ENCODE results near the gene SORCS2. TPM values are rescaled to one million over a fixed set of nuclear protein-coding genes. Genes with fewer than 3 reads are reported as not detected.

SORCS2 gene
- total and polyA plus RNA-seq, 2 of the 8 experiments (the other 6 are each of a cell fraction or from before 2014, with no cell fraction given) = 0.36 to 1.8 TPM

- Histone ChIP-seq H3K9ac (replicated peaks in 1 of 4; ENCODE audit: extremely low read depth in 1 of 4, low read depth in 3 of 4, low read length in 3 of 4) (no peak overlapping the region), H2BK120ac (replicated peaks; ENCODE audit: low read depth, low read length) (no peak overlapping the region), H4K8ac (ENCODE audit: extremely low read depth, insufficient read depth, low read length) (no peak overlapping the region), H3K18ac (ENCODE audit: extremely low read depth, low read length) (no peak overlapping the region), H3K36me3 (ENCODE audit: control insufficient read depth in 2 of 4, insufficient read depth in 4 of 4, low read length in 3 of 4) (no peaks in the 10 kb centered on the region), H3K27me3 (replicated peaks in 1 of 4; ENCODE audit: control insufficient read depth in 3 of 4, extremely low read depth in 1 of 4, insufficient read depth in 3 of 4, low read length in 3 of 4) (no peaks in the 10 kb centered on the region; a peak in 1 of 7 replicates), H2BK5ac (ENCODE audit: low read depth, low read length) (no peak overlapping the region), H2BK12ac (ENCODE audit: low read depth, low read length) (no peak overlapping the region), H3K9me3 (ENCODE audit: insufficient read depth in 2 of 2, low read depth in 1 of 2, low read length in 1 of 2) (no peaks in the 10 kb centered on the region), H3K79me2 (ENCODE audit: control insufficient read depth in 1 of 2, insufficient read depth in 2 of 2, low read length in 2 of 2) (no peaks in the 10 kb centered on the region), H3K23ac (ENCODE audit: insufficient read length) (no peak overlapping the region), H3K4ac (replicated peaks; ENCODE audit: insufficient read length, low read depth, low read length) (no peak overlapping the region), H3K56ac (replicated peaks; ENCODE audit: insufficient read length, low read depth, low read length) (no peak overlapping the region), H4K5ac (ENCODE audit: insufficient read length, low read depth, low read length) (no peak overlapping the region), H2AFZ (ENCODE audit: low read length) (no peak overlapping the region), H4K91ac (replicated peaks; ENCODE audit: insufficient read length, low read length) (no peak overlapping the region), H2AK5ac (ENCODE audit: low read depth, low read length) (no peak overlapping the region), H3K4me2 (ENCODE audit: insufficient read depth in 1 of 2, low read depth in 2 of 2, low read length in 2 of 2) (no peak overlapping the region), H3K79me1 (ENCODE audit: low read depth, low read length) (no peaks in the 10 kb centered on the region), H3K23me2 (ENCODE audit: low read depth, low read length) (no peaks in the 10 kb centered on the region), H3K4me3 (ENCODE audit: extremely low read depth in 1 of 4, insufficient read depth in 2 of 4, low read depth in 3 of 4, low read length in 4 of 4) (no peak overlapping the region), H4K20me1 (replicated peaks in 1 of 2; ENCODE audit: control insufficient read depth in 1 of 2, insufficient read depth in 2 of 2, low read length in 2 of 2) (peaks cover 0 to 2% of the 10 kb centered on the region in 2 experiments), H3K27ac (ENCODE audit: low read depth, low read length) (no peak overlapping the region), H3K4me1 (replicated peaks in 1 of 4; ENCODE audit: control insufficient read depth in 3 of 4, insufficient read depth in 4 of 4, low read length in 3 of 4) (no peaks in the 10 kb centered on the region), H3K14ac (ENCODE audit: insufficient read length) (no peak overlapping the region), H2BK20ac (ENCODE audit: low read length) (no peak overlapping the region), H2BK15ac (ENCODE audit: low read length) (no peak overlapping the region)
- TF ChIP-seq BACH1 (IDR thresholded peaks at IDR 0.05; ENCODE audit: low read length) (no peak), SIX5 (IDR thresholded peaks at IDR 0.05; ENCODE audit: low read depth, low read length) (no peak), JUND (IDR thresholded peaks at IDR 0.05; ENCODE audit: low read length) (no peak), TAF7 (optimal IDR thresholded peaks at IDR 0.05; ENCODE audit: borderline replicate concordance, low read depth, low read length) (no peak), HDAC6 (IDR thresholded peaks at IDR 0.05; ENCODE audit: low read depth, low read length) (no peak), RBBP5 (IDR thresholded peaks at IDR 0.05; ENCODE audit: borderline replicate concordance, low read depth, low read length) (no peak), CBX5 (IDR thresholded peaks at IDR 0.05; ENCODE audit: low read depth, low read length) (no peak), ZNF274 (IDR thresholded peaks at IDR 0.05; ENCODE audit: borderline replicate concordance, extremely low read depth, low read length) (no peak), SP1 (IDR thresholded peaks at IDR 0.05; ENCODE audit: low read depth, low read length) (no peak), CTCF (IDR thresholded peaks at IDR 0.05; ENCODE audit: control extremely low read depth in 1 of 3, insufficient read depth in 1 of 3, low read depth in 1 of 3, low read length in 3 of 3) (no peak), RXRA (IDR thresholded peaks at IDR 0.05; ENCODE audit: insufficient read depth, low read depth, low read length) (no peak)
- ChIA-PET CTCF (ENCODE audit: partially characterized antibody) (interaction anchor here (0.6 to 2.5 kb wide), 10 partner anchors 10 to 641 kb away, joined by 3 to 12 read pairs (median 4); no protein-coding TSS in a partner anchor), POLR2A (ENCODE audit: partially characterized antibody) (no interaction called here)
- no peak for FAIRE-seq
- 84% methylated on average over 4 of the region's 4 CpGs; no CpG with 5 or more reads in 1 of the 2 experiments for WGBS, 2 experiments (ENCODE audit: extremely low coverage in 1 of 2, insufficient coverage in 1 of 2, insufficient read length in 1 of 2, insufficient replicate concordance in 2 of 2, low coverage in 1 of 2, low lambda C conversion rate in 2 of 2, missing lambda C conversion rate in 1 of 2)
- no peak for DNase-seq (ENCODE audit: low read depth in 1 of 2, low spot score in 2 of 2)
Measured at GRCh38 chr4:7171191-7171900, 21.0 kb upstream of the SORCS2 start.
